HepG2 (cell line): ENCODE data around the gene SMYD5. TPM values are rescaled to one million over a fixed set of nuclear protein-coding genes. Genes with fewer than 3 reads are reported as not detected.

Experiments used
- AGO1 ChIP-seq: fragments of 200-400 bp; formaldehyde crosslinking; IDR thresholded peaks from 2 replicates; pipeline ENCODE4 v1.6.1; 2017; ENCODE audit warnings: mild to moderate bottlenecking, low read depth, low read length, moderate library complexity; ENCODE audit not compliant: poor library complexity, severe bottlenecking
- CBX2 ChIP-seq, 2 experiments: fragments of 200-600 bp in 1 of 2; sonication (generic); formaldehyde crosslinking in 1 of 2; IDR thresholded peaks; 2 replicates each; pipeline versions ENCODE4 v1.7.0 to v1.8.1; 2018 to 2022; ENCODE audit warnings: low read depth in 2 of 2, low read length in 1 of 2, mild to moderate bottlenecking in 1 of 2, missing genetic modification reagents in 1 of 2
- CREB3 ChIP-seq: sonication (generic); formaldehyde crosslinking; IDR thresholded peaks from 2 replicates; pipeline ENCODE4 v1.5.0; 2020; ENCODE audit warnings: missing genetic modification reagents
- CREBL2 ChIP-seq: sonication (generic); formaldehyde crosslinking; IDR thresholded peaks from 2 replicates; pipeline ENCODE4 v1.8.1; 2023; ENCODE audit warnings: missing genetic modification reagents, mild to moderate bottlenecking, borderline replicate concordance
- KDM3A ChIP-seq: IDR thresholded peaks from 2 replicates; pipeline ENCODE4 v1.6.1; 2018; ENCODE audit warnings: low read depth, missing compliant biosample characterization
- KDM5A ChIP-seq: fragments of 200-600 bp; sonication (generic); IDR thresholded peaks from 2 replicates; pipeline ENCODE4 v1.7.0; 2018; ENCODE audit warnings: antibody characterized with exemption, mild to moderate bottlenecking, low read length, borderline replicate concordance
- KLF15 ChIP-seq: sonication (generic); formaldehyde crosslinking; IDR thresholded peaks from 2 replicates; pipeline ENCODE4 v1.8.1; 2023; ENCODE audit warnings: borderline replicate concordance, mild to moderate bottlenecking, inconsistent platforms, missing genetic modification reagents, mixed read lengths
- PAXIP1 ChIP-seq: sonication (generic); formaldehyde crosslinking; conservative IDR thresholded peaks from 2 replicates; pipeline ENCODE4 v1.4.0; 2020; ENCODE audit warnings: mild to moderate bottlenecking, missing genetic modification reagents, moderate library complexity
- SIN3A ChIP-seq: IDR thresholded peaks from 2 replicates; pipeline ENCODE4 v1.6.1; 2011; ENCODE audit warnings: low read depth, mild to moderate bottlenecking, control low read depth, low read length, borderline replicate concordance
- SKI ChIP-seq: fragments of 450-650 bp; IDR thresholded peaks from one replicate; pipeline ENCODE4 v1.6.1; 2018; ENCODE audit warnings: mild to moderate bottlenecking; ENCODE audit not compliant: partially characterized antibody
- SMAD3 ChIP-seq: sonication (generic); formaldehyde crosslinking; IDR thresholded peaks from 2 replicates; pipeline ENCODE4 v1.4.0; 2020; ENCODE audit warnings: missing genetic modification reagents
- ZFP1 ChIP-seq: IDR thresholded peaks from 2 replicates; pipeline ENCODE4 v1.6.1; 2016
- ZNF136 ChIP-seq: sonication (generic); formaldehyde crosslinking; IDR thresholded peaks from 2 replicates; pipeline ENCODE4 v1.8.1; 2022; ENCODE audit warnings: low read depth, mild to moderate bottlenecking, moderate library complexity, missing genetic modification reagents
- ZNF142 ChIP-seq: sonication (generic); formaldehyde crosslinking; IDR thresholded peaks from 2 replicates; pipeline ENCODE4 v1.4.0; 2020; ENCODE audit warnings: missing genetic modification reagents
- ZNF343 ChIP-seq: sonication (generic); formaldehyde crosslinking; IDR thresholded peaks from 2 replicates; pipeline ENCODE4 v1.4.0; 2020; ENCODE audit warnings: mild to moderate bottlenecking, missing genetic modification reagents
- polyA plus RNA-seq, 8 experiments: library from polyadenylated mRNA; depleted of rRNA in 3 of 8; stranded (reverse) in 7 of 8; unstranded in 1 of 8; fragments of >200 nt; fragmentation: Illumina TruSeq in 4 of 8; extraction: Trizol in 4 of 8; gene quantifications; 2 replicates each; pipeline versions ENCODE4 v1.2.1 to v1.2.3, GENCODE V29; 2011 to 2016; ENCODE audit warnings: low read depth in 4 of 8, missing spikeins in 1 of 8, mixed read lengths in 1 of 8; ENCODE audit not compliant: insufficient read depth in 1 of 8
- total RNA-seq, 5 experiments: library from RNA; depleted of rRNA; stranded (reverse); fragments of >200 nt; fragmentation: Illumina TruSeq; extraction: Trizol; gene quantifications; 2 replicates each; pipeline ENCODE4 v1.2.3, GENCODE V29; 2016; ENCODE audit warnings: low read depth in 1 of 5

SMYD5 gene
- total and polyA plus RNA-seq, 2 of the 13 experiments (the other 11 are each of a cell fraction or from before 2014, with no cell fraction given), result 55.8 to 70.4 TPM

- TF ChIP-seq ZNF343 (peak; percentile 84; the same call in 1 of the 2 replicates), SKI (no peak), PAXIP1 (CRISPR knock-in tag) (peak; percentile 57), ZNF136 (peak; percentile 70), SMAD3 (CRISPR knock-in tag) (peak; percentile 89; the same call in 1 of the 2 replicates), ZNF142 (peak; percentile 69; the same call in 1 of the 2 replicates), KDM5A (peak; percentile 91), AGO1 (peak; percentile 63), SIN3A (peak; percentile 96), CREBL2 (CRISPR knock-in tag) (peak; percentile 79), KDM3A (peak; percentile 79), KLF15 (CRISPR knock-in tag) (peak; percentile 72; the same call in 1 of the 2 replicates), CBX2 (IDR thresholded peaks at IDR 0.05; ENCODE audit: low read depth, low read length) (no peak), CBX2 (CRISPR knock-in tag; IDR thresholded peaks at IDR 0.05; ENCODE audit: low read depth) (no peak), CREB3 (0 out of 2 replicates have a peak, but pooled peaks have one; percentile 28), ZFP1 (CRISPR knock-in tag) (0 out of 2 replicates have a peak, but pooled peaks have one; percentile 80)
Measured at GRCh38 chr2:73233932-73234832, 20.1 kb downstream of the SMYD5 start, which contains the start of gene CCT7 (continued).
